ENCODE data around the gene CRYGA.
"Not testable (repeated sequence)": the region's sequence is repeated elsewhere in the genome, so short reads cannot be mapped to it uniquely, and the experiment has no call there.

The CRYGA gene

DNA sequence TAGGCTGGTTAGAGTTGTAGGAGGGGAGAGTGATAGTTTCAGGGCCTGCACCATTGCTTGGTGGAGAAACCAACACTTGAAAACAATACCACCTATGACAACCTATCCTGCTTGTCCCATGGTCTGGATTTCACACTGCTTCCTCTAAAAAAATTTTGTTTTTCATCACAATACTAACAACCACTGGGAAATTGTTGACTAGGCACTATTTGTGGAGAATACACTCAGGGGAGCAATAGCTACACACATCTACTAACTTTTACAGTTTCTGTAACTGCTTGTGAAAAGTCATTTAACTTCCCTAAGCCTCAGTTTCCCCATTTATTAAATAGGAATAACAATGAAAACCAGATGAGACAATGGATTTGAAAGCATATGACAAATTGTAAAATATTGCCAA lies 13.3 kb downstream of the CRYGA start:
- no peaks in the 10 kb centered on the region for H3K27me3 ChIP-seq (ENCODE audit: control insufficient read depth, insufficient read depth, low read length)
- H3K9ac ChIP-seq (ENCODE audit: low read length): no peak overlapping the region
- no peak overlapping the region for H3K4me3 ChIP-seq (ENCODE audit: low read length)
- no peaks in the 10 kb centered on the region for H3K4me1 ChIP-seq (ENCODE audit: control insufficient read depth, insufficient read depth, low read length)
- H3K27ac ChIP-seq (ENCODE audit: low read depth, low read length): no peak overlapping the region
- H3K36me3 ChIP-seq (ENCODE audit: control insufficient read depth, insufficient read depth, low read length): no peaks in the 10 kb centered on the region

DNA sequence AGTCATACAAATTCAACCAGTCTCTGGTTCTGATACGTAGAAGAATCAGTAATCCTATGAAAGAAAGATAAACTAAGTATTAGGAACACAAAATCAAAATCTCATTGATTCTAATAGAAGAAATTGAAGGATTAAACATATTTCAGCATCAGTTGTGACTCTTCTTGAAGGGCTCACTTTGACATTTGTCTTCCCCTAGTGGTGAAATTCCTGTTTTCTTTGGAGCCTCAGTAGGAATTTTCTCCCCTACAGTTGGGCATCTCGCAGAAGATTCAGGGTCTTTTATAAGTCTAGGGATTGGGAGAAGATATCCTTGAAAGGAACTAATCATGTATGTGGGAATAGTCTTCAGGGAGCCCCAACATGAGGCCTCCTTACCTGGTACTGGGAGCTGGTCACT lies 14.6 kb downstream of the CRYGA start:
- H3K4me3 ChIP-seq (ENCODE audit: low read length): no peak overlapping the region
- no peak overlapping the region for H3K27ac ChIP-seq (ENCODE audit: low read depth, low read length)
- H3K27me3 ChIP-seq (ENCODE audit: control insufficient read depth, insufficient read depth, low read length): no peaks in the 10 kb centered on the region
- no peaks in the 10 kb centered on the region for H3K36me3 ChIP-seq (ENCODE audit: control insufficient read depth, insufficient read depth, low read length)
- H3K4me1 ChIP-seq (ENCODE audit: control insufficient read depth, insufficient read depth, low read length): no peaks in the 10 kb centered on the region
- H3K9ac ChIP-seq (ENCODE audit: low read length): no peak overlapping the region

DNA sequence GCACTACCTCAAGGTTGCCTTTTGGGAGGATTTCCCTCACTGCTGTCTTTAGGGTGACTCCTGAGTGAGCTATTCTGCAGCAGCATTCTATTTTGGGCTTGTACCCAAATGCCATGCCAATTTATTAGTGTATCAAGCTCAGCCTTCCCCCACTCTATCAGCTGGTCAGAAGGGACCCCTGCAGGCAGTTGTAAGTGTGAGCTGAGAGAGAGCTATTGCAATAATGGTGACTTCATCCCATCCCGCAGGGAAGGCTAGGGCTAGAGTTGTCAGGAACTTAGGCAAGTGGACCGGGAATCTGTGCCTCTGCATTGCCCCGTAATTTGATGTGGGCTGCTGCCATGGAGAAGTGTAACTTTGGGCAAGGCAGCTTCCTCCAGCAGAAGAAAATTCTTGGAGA lies 15.6 kb downstream of the CRYGA start:
- Histone ChIP-seq H3K4me1 (ENCODE audit: control insufficient read depth, insufficient read depth, low read length) (no peaks in the 10 kb centered on the region), H3K27ac (ENCODE audit: low read depth, low read length) (no peak overlapping the region), H3K36me3 (ENCODE audit: control insufficient read depth, insufficient read depth, low read length) (no peaks in the 10 kb centered on the region), H3K9ac (ENCODE audit: low read length) (no peak overlapping the region), H3K27me3 (ENCODE audit: control insufficient read depth, insufficient read depth, low read length) (no peaks in the 10 kb centered on the region), H3K4me3 (ENCODE audit: low read length) (no peak overlapping the region)

DNA sequence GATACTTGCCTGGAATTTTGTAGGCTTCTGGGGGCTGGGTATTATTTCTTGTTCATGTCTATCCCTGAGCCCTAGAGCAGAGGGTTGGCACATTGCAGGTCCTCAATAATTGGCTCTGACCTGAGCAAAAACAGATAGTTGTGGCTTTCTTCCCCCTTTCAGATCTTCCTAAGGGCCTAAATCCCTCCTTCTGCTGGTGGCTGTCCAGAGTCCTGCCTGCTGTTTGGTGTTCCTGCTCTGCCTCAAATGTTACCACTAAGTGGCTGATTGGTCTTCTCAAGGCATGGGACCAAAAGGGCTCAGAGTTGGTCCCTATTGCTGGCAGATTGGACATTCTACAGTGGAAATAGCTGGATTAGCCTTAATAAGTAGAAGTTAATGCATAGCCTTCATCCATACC lies 16.4 kb downstream of the CRYGA start:
- Histone ChIP-seq H3K9ac (ENCODE audit: low read length) (no peak overlapping the region), H3K4me3 (ENCODE audit: low read length) (no peak overlapping the region), H3K4me1 (ENCODE audit: control insufficient read depth, insufficient read depth, low read length) (no peaks in the 10 kb centered on the region), H3K27ac (ENCODE audit: low read depth, low read length) (no peak overlapping the region), H3K36me3 (ENCODE audit: control insufficient read depth, insufficient read depth, low read length) (no peaks in the 10 kb centered on the region), H3K27me3 (ENCODE audit: control insufficient read depth, insufficient read depth, low read length) (no peaks in the 10 kb centered on the region)

DNA sequence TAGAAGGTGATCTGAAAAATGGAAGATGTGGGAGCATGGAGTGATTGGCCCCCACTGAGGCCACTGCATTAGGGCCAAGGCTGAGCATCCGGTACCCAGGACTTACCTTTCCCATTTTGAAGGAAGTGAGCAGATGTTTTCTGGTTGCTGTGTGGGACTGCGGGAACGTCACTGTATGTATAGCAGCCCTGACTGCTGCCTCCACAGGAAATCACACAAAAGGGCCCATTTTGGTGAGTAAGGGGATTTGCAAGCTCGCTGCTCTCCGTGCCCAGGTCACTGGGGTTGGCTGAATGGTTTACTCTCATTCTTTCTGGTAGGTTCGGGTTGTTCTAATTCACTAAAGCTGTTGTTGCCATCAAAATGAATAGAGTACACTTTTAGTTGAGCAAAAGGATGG lies 17.4 kb downstream of the CRYGA start, which contains the start of gene CRYGB:
Gene CRYGB (minus strand): TSS at position 153 of the 400 bp plus-strand sequence. CDS start 38 bp downstream, at position 115.
- Histone ChIP-seq H3K9ac (ENCODE audit: low read length) (no peak within 1 kb of the TSS), H3K4me3 (ENCODE audit: low read length) (no peak within 1 kb of the TSS), H3K27me3 (ENCODE audit: control insufficient read depth, insufficient read depth, low read length) (no peaks in the 10 kb centered on the region), H3K4me1 (ENCODE audit: control insufficient read depth, insufficient read depth, low read length) (no peaks in the 10 kb centered on the region), H3K27ac (ENCODE audit: low read depth, low read length) (no peak within 1 kb of the TSS), H3K36me3 (ENCODE audit: control insufficient read depth, insufficient read depth, low read length) (no peaks in the 10 kb centered on the region)

DNA sequence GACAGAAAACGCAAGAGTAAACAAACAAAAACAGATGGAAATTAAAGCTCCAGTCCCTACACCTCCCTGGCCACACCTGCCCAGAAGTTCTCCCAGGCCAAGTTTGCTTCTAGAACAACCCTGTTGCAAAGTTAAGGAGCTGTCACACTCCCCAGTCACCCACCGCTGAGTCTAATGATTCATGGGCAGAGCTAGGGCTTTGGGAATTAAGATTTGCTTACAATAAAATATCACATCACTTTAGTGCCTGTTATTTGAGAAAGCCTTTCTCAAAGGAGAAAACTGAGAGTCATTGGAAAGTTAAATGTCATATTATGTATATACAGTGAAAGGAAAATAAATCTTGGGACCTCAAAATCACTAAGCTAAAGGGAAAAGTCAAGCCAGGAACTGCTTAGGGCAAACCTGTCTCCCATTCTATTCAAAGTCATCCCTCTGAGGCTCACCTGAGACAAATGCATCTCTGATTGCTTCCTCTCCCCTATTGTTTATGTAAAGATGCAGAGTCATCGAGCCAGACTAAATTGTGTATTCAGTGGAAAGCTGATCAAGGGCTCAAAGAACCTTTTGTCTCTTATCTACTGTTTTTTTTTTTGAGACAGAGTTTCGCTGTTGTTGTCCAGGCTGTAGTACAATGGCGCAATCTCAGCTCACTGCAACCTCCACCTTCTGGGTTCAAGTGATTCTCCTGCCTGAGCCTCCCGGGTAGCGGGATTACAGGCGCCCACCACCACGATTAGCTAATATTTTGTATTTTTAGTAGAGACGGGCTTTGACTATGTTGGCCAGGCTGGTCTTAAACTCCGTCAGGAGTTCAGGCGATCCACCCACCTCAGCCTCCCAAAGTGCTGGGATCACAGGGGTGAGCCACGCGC lies 20.2 kb downstream of the CRYGA start:
- Histone ChIP-seq H3K4me3 (ENCODE audit: low read length) (no peak overlapping the region), H3K27ac (ENCODE audit: low read depth, low read length) (no peak overlapping the region), H3K36me3 (ENCODE audit: control insufficient read depth, insufficient read depth, low read length) (no peaks in the 10 kb centered on the region), H3K27me3 (ENCODE audit: control insufficient read depth, insufficient read depth, low read length) (no peaks in the 10 kb centered on the region), H3K4me1 (ENCODE audit: control insufficient read depth, insufficient read depth, low read length) (no peaks in the 10 kb centered on the region), H3K9ac (ENCODE audit: low read length) (no peak overlapping the region)

DNA sequence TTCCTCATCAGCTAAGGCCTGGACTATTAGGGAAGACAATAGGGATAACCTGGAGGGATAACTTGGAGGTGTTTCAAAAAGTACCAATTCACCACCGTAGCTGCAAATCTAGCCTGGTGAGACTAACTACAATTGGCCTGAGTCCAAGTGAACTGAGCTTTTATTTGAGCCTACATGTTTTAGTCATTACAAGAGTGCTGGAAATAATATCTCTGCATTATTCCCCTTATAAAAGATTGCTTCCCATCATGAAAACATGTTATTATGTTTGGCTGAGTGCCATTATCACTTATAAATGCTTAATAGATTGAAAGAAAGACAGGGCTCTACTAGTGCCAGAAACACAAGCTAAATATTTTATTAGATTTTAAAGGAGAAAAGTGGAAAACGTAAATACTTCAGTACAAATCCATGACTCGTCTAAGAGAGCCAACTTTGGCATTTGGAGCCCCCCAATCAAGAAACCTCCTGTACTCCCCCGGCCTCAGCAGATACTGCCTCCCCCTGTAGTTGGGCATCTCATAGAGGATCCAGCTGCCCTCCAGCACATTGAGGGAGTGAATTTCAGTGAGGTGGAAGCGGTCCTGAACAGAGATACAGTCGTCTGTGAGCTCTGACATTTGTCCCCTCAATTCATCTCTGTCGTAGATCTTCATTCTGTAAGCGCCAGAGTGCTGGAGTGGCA lies 21.0 kb downstream of the CRYGA start:
- Histone ChIP-seq H3K4me3 (ENCODE audit: low read length) (no peak overlapping the region), H3K27me3 (ENCODE audit: control insufficient read depth, insufficient read depth, low read length) (no peaks in the 10 kb centered on the region), H3K9ac (ENCODE audit: low read length) (no peak overlapping the region), H3K4me1 (ENCODE audit: control insufficient read depth, insufficient read depth, low read length) (no peaks in the 10 kb centered on the region), H3K36me3 (ENCODE audit: control insufficient read depth, insufficient read depth, low read length) (no peaks in the 10 kb centered on the region), H3K27ac (ENCODE audit: low read depth, low read length) (no peak overlapping the region)

DNA sequence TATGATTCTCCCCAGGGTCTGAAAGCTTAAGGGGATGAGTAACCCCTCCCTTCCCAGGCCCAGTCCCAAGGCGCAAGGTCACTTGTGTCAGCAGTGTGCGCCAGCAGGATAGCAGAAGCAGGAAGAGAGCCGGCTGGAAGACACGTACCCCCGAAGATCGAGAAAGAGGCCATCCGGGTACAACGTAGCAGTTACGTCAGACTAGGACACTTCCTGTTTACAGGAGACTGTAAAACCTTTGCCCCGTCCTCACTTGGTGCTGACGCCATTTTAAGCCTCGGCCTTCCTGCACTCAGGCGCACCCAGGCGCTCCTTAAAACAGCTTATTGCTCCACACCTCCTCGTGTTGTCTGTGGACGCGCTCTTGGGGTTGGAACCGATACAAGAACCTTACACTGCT lies 23.9 kb downstream of the CRYGA start:
- Histone ChIP-seq H3K4me1 (ENCODE audit: control insufficient read depth, insufficient read depth, low read length) (no peaks in the 10 kb centered on the region), H3K27me3 (ENCODE audit: control insufficient read depth, insufficient read depth, low read length) (no peaks in the 10 kb centered on the region), H3K4me3 (ENCODE audit: low read length) (no peak overlapping the region), H3K27ac (ENCODE audit: low read depth, low read length) (no peak overlapping the region), H3K9ac (ENCODE audit: low read length) (no peak overlapping the region), H3K36me3 (ENCODE audit: control insufficient read depth, insufficient read depth, low read length) (no peaks in the 10 kb centered on the region)

DNA sequence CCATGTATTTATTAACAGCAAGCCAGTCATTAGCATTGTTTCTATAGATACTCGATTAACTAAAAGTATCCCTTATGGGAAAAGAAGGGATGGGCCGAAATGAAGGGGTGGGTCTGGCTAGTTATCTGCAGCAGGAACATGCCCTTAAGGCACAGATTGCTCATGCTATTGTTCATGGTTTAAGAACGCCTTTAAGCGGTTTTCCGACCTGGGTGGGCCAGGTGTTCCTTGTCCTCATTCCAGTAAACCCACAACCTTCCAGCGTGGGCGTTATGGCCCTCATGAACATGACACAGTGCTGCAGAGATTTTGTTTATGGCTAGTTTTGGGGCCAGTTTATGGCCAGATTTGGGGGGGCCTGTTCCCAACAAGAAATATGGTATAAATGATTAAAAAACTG lies 25.1 kb downstream of the CRYGA start:
- H3K4me1 ChIP-seq (ENCODE audit: control insufficient read depth, insufficient read depth, low read length); H3K9ac ChIP-seq (ENCODE audit: low read length); H3K27me3 ChIP-seq (ENCODE audit: control insufficient read depth, insufficient read depth, low read length); H3K4me3 ChIP-seq (ENCODE audit: low read length); H3K36me3 ChIP-seq (ENCODE audit: control insufficient read depth, insufficient read depth, low read length); H3K27ac ChIP-seq (ENCODE audit: low read depth, low read length): not testable (repeated sequence)

DNA sequence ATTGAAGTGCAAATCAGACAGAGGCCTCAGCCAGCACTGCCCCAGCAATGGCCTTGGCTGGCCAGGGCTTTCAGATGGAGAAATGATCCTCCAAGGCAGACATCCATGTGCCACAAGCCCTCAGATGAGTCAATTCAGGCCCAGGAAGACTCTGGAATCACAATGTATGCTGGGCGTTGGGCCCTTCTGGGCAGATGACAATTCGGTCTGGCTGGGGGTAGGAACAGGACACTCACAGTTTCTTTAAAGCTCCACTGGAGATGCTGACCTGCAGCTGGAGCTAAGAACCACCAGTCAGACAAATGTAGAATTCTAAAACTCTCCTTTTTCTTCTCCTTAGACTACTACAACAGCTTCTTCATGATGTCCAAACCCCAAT lies 26.7 kb downstream of the CRYGA start:
- Histone ChIP-seq H3K4me1 (ENCODE audit: control insufficient read depth, insufficient read depth, low read length) (no peaks in the 10 kb centered on the region), H3K27ac (ENCODE audit: low read depth, low read length) (no peak overlapping the region), H3K9ac (ENCODE audit: low read length) (no peak overlapping the region), H3K36me3 (ENCODE audit: control insufficient read depth, insufficient read depth, low read length) (no peaks in the 10 kb centered on the region), H3K27me3 (ENCODE audit: control insufficient read depth, insufficient read depth, low read length) (no peaks in the 10 kb centered on the region), H3K4me3 (ENCODE audit: low read length) (no peak overlapping the region)

DNA sequence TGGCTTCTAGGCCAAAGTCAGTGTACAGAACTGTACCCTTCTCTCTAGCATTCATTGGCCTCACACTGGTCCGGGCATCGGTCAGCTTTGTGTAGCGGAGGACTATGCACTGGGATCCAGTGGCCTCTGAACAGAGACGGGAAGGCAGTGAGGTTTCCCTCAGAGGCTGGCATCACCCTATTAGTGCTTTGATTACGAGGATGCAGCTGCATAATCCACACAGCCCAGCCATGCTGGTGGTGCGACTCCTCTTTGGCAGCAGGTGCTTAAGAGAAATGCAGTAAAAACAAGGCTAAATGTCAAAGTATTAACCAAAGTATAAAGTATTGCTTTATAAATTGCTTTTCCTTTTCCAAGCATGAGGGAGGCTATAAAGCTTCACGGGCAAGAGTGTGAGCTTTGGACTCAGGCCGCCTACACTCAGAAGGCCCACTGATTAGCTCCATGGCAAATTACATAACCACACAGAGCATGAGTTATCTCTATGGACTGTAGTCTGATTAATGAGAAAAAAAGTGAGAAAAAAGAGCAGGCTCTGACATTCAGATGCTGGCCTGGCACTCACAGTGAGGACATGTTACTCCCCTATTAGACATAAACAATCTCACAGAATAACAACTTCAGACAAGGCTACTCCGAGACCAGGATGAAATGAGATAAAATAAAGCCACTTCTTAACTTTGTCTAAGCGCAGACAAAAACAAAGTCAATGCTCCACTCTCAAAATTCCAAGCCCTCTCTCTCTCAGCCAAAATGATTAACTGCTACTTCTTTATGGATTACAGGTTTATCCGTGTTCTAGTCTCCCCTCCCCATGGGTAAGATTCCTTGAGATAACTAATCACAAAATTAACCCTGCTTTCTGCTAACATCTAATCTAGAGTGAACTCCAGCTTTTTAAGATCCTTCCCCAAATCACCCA lies 27.3 kb downstream of the CRYGA start:
- Histone ChIP-seq H3K27ac (ENCODE audit: low read depth, low read length) (no peak overlapping the region), H3K9ac (ENCODE audit: low read length) (no peak overlapping the region), H3K4me3 (ENCODE audit: low read length) (no peak overlapping the region)

DNA sequence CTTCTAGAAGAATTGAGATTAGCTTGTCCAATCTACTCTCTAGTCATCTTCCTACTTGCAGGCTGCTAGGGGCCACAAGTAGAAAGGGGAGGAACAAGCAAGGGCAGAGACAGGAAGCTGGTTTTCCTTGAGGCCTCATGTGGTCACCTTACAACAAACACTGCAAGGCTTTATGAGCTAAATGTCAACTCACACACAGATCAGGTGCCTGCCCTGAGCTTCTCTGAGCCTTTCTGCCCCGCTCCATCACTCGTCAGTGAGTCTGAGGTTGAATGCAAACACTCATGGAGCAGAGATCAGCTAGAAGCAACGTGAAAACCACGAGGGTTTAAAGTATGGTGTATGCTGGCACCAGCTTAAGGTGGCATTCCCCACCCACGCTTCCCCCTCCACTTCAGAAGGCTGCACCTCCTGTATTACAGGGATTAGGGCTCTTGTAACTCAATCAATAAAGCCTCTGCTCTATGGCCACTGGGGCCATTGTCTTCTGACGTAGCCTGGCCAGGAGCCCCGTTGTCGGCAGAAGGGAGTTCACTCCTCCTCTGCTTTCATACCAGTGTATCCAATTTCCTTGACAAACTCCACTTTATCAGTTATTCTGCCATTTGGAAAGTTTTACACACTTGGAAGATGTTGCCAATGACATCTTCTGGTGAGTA lies 28.3 kb downstream of the CRYGA start:
- Histone ChIP-seq H3K27ac (ENCODE audit: low read depth, low read length) (no peak overlapping the region), H3K9ac (ENCODE audit: low read length) (no peak overlapping the region), H3K27me3 (ENCODE audit: control insufficient read depth, insufficient read depth, low read length) (no peaks in the 10 kb centered on the region), H3K4me3 (ENCODE audit: low read length) (no peak overlapping the region), H3K36me3 (ENCODE audit: control insufficient read depth, insufficient read depth, low read length) (no peaks in the 10 kb centered on the region), H3K4me1 (ENCODE audit: control insufficient read depth, insufficient read depth, low read length) (no peaks in the 10 kb centered on the region)

More for the DNA sequence above, 27.3 kb downstream of the CRYGA start:
- Histone ChIP-seq H3K4me1 (ENCODE audit: control insufficient read depth, insufficient read depth, low read length) (no peaks in the 10 kb centered on the region), H3K27me3 (ENCODE audit: control insufficient read depth, insufficient read depth, low read length) (no peaks in the 10 kb centered on the region), H3K36me3 (ENCODE audit: control insufficient read depth, insufficient read depth, low read length) (no peaks in the 10 kb centered on the region)
